WERI-Rb-1 (cell line): ENCODE data around the gene FAM13A.

Experiments used
- DNase-seq: peaks from one replicate; pipeline ENCODE4 v3.0.0-alpha.2; 2020
- H3K27ac ChIP-seq: fragments of 250-450 bp; sonication (Bioruptor Pico); 2 replicates; pipeline ENCODE4 v1.5.1; 2020; ENCODE audit warnings: mild to moderate bottlenecking, moderate library complexity
- H3K27me3 ChIP-seq: fragments of 250-450 bp; sonication (Bioruptor Pico); 2 replicates; pipeline ENCODE4 v1.5.1; 2021; ENCODE audit warnings: mild to moderate bottlenecking, low read depth, moderate library complexity; ENCODE audit not compliant: insufficient read depth, severe bottlenecking
- H3K36me3 ChIP-seq: fragments of 250-450 bp; sonication (Bioruptor Pico); 2 replicates; pipeline ENCODE4 v1.5.1; 2020; ENCODE audit warnings: mild to moderate bottlenecking, moderate library complexity
- H3K4me3 ChIP-seq: 2 replicates; pipeline ENCODE4 v1.5.1; 2011; ENCODE audit warnings: low read depth, mild to moderate bottlenecking, control low read depth, low read length
- H3K9me3 ChIP-seq: fragments of 250-450 bp; sonication (Bioruptor Pico); 2 replicates; pipeline ENCODE4 v1.5.1; 2021; ENCODE audit warnings: mild to moderate bottlenecking, moderate library complexity; ENCODE audit not compliant: severe bottlenecking
- TF ChIP-seq, protein P1 (sequence below): IDR thresholded peaks from 2 replicates; pipeline ENCODE4 v1.5.1; 2011; ENCODE audit warnings: low read depth, mild to moderate bottlenecking, control low read depth, inconsistent platforms, low read length

FAM13A gene

DNA sequence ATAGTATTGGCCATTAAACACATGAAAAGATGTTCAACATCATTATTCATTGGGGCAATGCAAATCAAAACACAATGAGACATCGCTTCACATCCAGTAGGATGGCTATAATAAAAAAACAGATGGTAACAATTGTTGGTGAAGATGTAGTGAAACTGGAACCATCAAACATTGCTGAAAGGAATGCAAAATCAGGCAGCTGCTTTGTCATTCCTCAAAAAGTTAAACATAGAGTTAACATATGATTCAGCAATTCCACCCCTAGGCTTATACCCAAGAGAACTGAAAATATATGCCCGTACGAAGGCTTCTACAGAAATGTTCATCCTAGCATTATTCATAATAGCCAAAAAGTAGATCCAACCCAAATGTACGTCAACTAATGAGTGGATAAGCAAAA, 215.3 kb downstream of the FAM13A start:
- H3K36me3 ChIP-seq, result no peaks in the 10 kb centered on the region
- DNase-seq, result no peak
- TF ChIP-seq, protein P1, sequence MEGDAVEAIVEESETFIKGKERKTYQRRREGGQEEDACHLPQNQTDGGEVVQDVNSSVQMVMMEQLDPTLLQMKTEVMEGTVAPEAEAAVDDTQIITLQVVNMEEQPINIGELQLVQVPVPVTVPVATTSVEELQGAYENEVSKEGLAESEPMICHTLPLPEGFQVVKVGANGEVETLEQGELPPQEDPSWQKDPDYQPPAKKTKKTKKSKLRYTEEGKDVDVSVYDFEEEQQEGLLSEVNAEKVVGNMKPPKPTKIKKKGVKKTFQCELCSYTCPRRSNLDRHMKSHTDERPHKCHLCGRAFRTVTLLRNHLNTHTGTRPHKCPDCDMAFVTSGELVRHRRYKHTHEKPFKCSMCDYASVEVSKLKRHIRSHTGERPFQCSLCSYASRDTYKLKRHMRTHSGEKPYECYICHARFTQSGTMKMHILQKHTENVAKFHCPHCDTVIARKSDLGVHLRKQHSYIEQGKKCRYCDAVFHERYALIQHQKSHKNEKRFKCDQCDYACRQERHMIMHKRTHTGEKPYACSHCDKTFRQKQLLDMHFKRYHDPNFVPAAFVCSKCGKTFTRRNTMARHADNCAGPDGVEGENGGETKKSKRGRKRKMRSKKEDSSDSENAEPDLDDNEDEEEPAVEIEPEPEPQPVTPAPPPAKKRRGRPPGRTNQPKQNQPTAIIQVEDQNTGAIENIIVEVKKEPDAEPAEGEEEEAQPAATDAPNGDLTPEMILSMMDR, result no peak
- no peak overlapping the region for H3K4me3 ChIP-seq
- no peak overlapping the region for H3K27ac ChIP-seq
- no peaks in the 10 kb centered on the region for H3K9me3 ChIP-seq
- H3K27me3 ChIP-seq, result no peaks in the 10 kb centered on the region

DNA sequence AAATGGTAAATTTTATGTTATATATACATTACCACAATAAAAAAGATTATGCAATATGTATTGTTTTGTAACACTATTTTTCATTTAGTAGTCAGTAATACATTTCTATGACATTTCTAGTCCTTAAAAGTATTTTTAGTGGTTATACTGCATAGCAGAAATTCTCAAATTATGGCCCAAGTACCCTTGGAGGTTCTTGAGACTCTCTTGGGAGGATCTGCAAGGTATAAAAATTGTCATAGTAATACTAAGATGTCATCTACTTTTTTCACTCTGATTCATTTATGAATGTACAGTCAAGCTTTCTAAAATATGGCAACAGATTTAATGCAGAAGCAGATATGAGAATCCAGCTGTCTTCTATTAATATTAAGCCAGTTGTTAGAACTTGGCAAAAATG, 220.8 kb downstream of the FAM13A start:
- H3K36me3 ChIP-seq, result no peaks in the 10 kb centered on the region
- H3K27me3 ChIP-seq, result no peaks in the 10 kb centered on the region
- TF ChIP-seq, protein P1, result no peak
- DNase-seq, result no peak
- no peaks in the 10 kb centered on the region for H3K9me3 ChIP-seq
- no peak overlapping the region for H3K4me3 ChIP-seq
- H3K27ac ChIP-seq, result no peak overlapping the region

DNA sequence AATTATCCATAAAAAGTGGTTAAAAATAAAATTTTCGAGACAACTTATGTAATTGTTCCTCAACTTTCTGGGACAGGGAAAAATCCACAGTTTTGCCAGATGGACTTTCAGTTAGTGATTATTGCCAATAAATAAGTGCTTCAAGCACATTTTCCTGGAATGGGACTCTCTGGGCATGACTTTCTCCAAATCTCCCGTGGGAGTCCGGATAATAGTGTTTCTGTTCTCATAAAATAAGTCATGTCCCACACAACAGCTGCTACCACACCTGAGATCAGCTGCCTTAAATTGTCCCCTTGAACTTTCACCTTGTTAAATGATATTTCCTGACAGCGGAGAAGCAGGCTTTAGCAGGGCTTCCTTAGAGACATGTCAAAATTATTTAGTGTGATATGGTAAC, 226.0 kb downstream of the FAM13A start:
- H3K27ac ChIP-seq, result no peak overlapping the region
- no peaks in the 10 kb centered on the region for H3K9me3 ChIP-seq
- H3K4me3 ChIP-seq, result no peak overlapping the region
- no peaks in the 10 kb centered on the region for H3K36me3 ChIP-seq
- TF ChIP-seq, protein P1, result no peak
- H3K27me3 ChIP-seq, result no peaks in the 10 kb centered on the region
- DNase-seq, result no peak

DNA sequence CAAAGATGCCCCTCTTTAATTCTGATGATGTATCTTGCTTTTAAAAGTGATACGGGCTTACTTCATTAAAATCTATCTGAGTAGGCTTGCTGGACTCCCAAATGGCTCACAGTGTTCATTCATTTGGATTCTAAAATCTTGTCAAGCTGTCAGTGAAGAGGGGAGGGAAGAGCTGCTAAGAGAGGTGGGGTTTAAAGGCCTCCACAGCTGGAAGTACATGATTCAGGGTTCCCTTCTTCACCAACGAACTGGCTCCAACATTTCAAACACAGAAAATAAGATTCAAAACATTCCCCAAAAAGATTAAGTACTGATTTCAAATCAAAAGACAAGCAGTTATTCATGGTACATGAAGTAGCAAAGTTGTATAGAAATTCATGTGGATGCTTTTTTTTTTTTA, 226.4 kb downstream of the FAM13A start:
- DNase-seq, result no peak
- TF ChIP-seq, protein P1, result no peak
- Histone ChIP-seq H3K36me3 (no peaks in the 10 kb centered on the region), H3K27me3 (no peaks in the 10 kb centered on the region), H3K4me3 (no peak overlapping the region), H3K9me3 (no peaks in the 10 kb centered on the region), H3K27ac (no peak overlapping the region)

DNA sequence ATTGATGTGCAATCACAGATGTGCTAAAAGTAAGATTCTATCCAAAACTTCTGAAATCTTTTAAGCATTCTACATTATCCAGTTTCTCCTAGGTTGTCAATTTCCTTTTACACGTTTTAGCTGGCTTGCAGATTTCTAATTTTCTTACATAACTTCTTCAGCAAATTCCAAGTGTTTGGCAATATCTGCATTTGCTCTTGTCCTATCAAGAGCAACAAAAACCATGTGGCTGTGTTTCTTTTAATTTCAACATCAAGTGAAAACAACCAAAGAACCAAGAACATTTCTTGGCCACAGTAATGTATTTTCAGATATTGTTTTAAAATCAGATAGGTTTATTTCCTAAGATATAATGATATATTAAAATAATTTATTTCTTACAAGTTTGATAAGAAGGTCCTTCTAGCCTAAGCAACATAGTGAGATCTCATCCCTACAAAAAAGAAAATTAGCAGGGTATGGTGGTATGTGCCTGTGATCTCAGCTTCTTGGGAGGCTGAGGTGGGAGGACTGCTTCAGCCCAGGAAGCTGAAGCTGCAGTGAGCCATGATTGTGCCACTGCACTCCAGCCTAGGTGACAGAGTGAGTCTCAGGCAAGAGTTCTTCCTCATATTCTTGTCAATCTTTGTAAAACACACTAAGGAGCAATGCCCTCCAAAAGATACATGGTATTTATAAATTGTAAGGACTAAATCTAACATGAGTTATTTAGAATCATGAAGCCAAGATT, 228.0 kb downstream of the FAM13A start:
- H3K4me3 ChIP-seq, result no peak overlapping the region
- TF ChIP-seq, protein P1, result no peak
- H3K27me3 ChIP-seq, result no peaks in the 10 kb centered on the region
- no peak for DNase-seq
- no peaks in the 10 kb centered on the region for H3K9me3 ChIP-seq
- H3K36me3 ChIP-seq, result no peaks in the 10 kb centered on the region
- H3K27ac ChIP-seq, result no peak overlapping the region

DNA sequence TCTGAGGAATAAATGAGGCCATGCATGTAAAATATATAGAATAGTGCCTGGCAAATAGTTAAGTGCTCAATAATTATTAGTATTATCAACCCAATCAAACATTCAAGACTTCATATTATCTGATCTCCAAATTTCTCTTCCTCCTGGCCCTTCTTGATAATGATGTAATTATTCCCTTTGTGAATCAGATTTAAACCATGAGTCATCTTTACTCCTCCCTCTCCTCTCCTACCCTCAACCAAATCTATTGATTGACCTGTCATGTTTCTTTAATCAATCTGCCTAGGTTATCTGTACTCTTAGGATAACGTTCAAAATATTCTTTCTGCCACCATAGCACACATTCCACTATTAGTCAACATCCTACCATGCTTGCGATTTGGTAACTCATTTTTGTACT, 229.5 kb downstream of the FAM13A start:
- TF ChIP-seq, protein P1, result no peak
- no peak overlapping the region for H3K4me3 ChIP-seq
- H3K27ac ChIP-seq, result no peak overlapping the region
- no peak for DNase-seq
- H3K9me3 ChIP-seq, result no peaks in the 10 kb centered on the region
- no peaks in the 10 kb centered on the region for H3K36me3 ChIP-seq
- H3K27me3 ChIP-seq, result no peaks in the 10 kb centered on the region
